NCI-H446 (cell line): ENCODE data around the gene BBS9.

Experiments
- DNase-seq, 2 experiments: peaks; one replicate each; lab custom pipeline; 2025; lab: John Stamatoyannopoulos, UW

The BBS9 gene

GRCh38 chr7:33649476-33650441 lies 520.4 kb downstream of the BBS9 start:
- DNase-seq, result no peak

DNA sequence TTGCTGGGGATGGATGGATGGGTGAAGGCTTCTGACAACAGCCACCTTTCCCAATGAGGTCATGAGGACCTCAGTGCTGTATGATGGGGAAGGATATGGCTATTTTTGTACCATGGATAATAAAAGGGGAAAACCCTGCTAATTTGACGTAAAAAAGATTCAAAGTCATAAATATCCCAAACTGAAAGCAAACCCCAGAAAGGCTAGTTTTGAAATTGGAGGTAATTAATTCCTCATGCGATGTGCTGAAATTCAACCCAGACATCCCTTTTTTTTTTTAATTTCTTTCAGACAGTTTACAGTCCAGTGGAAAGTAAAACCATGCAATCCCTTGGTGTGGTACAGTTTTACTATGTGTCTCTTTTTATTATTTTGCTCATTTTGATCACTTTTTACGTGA lies 521.5 kb downstream of the BBS9 start:
- no peak for DNase-seq

DNA sequence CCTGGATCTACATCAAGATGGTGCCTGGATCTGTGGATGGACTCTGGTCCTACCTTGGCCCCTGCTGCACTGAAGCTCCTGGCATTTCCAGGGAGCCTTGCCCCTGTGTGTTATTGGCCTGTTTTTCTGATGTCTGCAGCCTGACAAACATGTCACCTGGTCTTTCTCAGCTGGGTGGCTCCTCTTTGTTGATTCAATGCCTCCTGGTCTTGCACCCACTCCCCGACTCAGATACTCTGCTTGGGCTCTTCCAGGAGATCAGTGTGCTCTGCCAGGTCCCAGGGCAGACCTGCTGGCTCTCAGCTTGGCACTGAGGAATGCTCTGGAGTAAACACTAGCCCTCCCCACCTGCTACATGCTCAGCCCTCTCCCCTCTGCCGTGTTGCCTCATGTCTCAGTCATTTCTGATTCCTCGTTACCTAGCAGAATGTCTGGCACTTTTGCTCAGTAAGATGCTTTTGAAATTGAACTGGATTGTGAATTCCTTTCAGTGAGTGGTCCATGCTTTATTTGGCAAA lies 522.7 kb downstream of the BBS9 start:
- DNase-seq, result no peak

DNA sequence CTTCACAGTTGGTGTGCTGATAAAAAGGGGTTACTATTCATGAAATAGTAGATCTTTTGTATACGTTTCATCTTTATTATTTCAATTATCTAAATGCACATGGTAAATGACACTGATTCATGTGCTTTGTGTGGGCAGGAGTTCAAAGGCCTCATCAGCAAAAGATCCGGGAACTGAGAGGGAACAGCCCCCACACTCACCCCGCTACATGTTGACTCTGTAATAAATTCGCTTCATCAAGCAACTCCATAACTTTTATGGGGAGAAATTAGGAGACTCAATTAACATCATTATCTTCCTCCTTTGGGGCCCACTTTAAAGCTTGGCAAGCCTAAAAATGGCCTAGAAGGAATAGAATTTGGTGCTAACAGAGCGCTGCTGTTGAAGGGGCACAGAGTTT lies 525.3 kb downstream of the BBS9 start:
- no peak for DNase-seq
